Measurements from ENCODE around the gene PCGF5.

The PCGF5 gene

DNA sequence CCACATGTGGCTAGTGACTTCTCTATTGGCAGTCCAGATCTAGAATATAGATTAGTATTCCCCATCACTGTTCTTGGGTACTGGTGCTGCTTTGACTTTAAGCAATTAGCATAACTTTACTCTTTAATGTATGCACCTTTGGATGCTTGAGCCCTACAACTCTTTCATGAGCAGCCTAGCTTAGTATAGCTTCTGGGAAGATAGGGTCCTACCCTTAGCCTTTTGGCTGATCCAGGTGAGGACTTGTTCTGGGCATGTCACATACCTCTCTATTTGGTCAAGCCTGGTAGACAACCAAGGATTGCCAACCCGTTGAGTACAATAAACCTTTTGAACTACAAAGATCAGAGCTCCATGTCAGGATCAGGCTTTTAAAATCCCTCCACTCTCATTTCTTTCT lies 17.7 kb downstream of the PCGF5 start:
- TF ChIP-seq, protein P1, sequence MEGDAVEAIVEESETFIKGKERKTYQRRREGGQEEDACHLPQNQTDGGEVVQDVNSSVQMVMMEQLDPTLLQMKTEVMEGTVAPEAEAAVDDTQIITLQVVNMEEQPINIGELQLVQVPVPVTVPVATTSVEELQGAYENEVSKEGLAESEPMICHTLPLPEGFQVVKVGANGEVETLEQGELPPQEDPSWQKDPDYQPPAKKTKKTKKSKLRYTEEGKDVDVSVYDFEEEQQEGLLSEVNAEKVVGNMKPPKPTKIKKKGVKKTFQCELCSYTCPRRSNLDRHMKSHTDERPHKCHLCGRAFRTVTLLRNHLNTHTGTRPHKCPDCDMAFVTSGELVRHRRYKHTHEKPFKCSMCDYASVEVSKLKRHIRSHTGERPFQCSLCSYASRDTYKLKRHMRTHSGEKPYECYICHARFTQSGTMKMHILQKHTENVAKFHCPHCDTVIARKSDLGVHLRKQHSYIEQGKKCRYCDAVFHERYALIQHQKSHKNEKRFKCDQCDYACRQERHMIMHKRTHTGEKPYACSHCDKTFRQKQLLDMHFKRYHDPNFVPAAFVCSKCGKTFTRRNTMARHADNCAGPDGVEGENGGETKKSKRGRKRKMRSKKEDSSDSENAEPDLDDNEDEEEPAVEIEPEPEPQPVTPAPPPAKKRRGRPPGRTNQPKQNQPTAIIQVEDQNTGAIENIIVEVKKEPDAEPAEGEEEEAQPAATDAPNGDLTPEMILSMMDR (IDR thresholded peaks at IDR 0.05), result no peak

DNA sequence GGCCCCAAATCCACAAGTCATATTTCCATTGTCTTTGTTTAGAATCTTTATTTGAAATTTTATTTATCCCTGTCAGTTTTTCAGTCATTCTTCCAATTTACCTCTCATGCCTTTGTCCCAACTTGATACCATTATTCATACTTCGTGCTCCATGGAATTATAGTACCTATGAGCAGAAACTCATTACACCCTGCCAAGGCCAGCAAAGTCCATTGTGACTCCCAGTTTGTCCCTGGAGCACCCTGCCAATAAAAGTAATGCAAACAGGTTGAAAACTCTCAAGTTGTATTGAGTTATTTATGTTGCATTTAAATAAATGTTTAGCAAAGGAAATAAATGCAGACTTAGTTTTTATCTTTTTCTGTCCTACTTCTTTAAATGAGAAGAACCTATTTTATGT lies 19.3 kb downstream of the PCGF5 start:
- TF ChIP-seq, protein P1 (IDR thresholded peaks at IDR 0.05), result no peak

DNA sequence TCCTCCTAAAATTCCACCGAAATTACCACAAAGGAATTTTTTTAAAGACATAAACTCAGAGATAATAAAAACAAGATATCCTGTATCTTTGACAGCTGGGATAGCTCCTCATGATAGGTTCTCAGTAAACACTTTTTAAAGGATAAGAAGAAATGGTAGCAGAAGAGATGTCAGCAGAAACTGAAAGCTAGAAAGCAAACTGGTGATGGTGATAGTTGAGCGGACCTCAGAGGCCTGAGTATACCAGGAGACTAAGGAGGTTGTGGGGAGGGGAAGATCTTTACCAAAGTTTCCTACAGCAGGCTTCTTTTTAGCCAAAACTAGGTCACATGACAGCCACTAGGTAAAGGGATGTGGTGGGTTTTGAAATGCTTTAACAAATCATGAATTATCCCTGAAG lies 22.5 kb downstream of the PCGF5 start:
- TF ChIP-seq, protein P1 (IDR thresholded peaks at IDR 0.05), result no peak

DNA sequence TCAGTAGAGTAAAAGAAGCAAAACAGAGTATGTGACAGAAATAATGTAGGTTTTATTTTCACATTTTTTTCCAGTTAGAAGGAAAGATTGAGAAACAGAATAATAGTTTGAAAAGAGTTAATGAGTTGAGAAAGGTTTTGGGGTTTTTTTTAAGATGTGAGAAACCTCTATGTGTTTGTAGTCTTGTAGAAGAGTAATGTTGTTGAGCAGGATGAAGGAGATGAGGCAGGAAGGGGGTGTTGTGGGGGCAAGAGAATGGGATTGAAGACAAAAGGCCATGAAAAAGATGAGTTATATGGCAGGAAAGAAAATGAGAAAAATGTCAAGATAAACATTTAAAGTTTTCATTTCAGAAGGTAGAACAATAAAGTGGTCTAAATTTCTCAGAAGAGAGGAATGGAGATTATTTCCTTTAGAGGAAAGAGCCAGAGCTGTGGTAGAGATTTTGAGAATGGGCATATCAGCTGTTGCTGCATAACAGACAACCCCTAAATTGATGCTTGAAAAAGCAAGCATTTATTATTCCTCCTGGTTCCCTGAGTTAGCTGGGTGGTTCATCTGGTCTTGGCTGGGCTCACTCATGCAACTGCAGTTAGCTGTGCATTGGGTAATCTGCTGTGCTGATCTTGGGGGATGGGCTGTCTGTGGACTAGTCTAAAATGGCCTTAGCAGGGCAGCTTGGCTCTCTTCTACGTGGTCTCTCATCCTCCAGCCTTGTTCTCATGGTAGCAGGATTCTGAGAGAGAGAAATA lies 27.1 kb downstream of the PCGF5 start:
- TF ChIP-seq, protein P1 (IDR thresholded peaks at IDR 0.05), result no peak

DNA sequence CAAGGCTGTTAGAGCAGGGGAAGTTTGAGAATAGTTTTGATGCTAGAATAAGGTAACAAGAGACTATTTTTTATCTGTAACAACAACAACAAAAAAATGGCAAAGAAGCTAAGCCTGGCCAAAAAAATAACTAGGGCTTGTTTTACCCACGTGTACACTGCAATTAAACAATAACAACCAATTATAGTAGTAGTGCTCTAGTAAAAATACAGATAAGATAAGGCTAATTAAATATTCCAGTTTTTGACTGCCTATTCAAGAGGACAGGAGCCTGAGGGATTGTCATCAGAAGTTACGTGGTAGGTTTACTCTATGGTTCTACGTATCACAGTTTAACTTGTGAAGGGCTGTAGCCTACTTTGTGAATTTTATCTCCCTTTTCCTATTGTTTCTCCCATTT lies 29.2 kb downstream of the PCGF5 start:
- TF ChIP-seq, protein P1 (IDR thresholded peaks at IDR 0.05), result no peak

DNA sequence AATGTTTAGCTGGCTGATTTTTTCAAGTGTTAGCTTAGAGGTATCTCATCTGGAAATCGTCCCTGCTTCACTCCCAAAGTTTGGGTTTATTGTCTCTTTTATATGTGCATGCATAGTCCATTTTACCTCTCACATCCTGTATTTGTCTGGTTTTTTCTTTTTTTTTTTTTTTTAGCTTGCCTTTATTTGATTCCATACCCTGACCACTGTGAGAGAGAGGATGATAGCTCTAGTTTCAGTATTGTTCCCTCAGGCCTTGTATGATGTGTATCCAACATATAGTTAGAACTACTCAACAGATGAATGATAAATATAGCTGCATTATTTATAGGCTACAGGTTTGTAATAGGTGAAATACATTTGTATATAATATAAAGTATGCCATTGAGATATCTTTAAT lies 29.9 kb downstream of the PCGF5 start:
- TF ChIP-seq, protein P1 (IDR thresholded peaks at IDR 0.05), result no peak

DNA sequence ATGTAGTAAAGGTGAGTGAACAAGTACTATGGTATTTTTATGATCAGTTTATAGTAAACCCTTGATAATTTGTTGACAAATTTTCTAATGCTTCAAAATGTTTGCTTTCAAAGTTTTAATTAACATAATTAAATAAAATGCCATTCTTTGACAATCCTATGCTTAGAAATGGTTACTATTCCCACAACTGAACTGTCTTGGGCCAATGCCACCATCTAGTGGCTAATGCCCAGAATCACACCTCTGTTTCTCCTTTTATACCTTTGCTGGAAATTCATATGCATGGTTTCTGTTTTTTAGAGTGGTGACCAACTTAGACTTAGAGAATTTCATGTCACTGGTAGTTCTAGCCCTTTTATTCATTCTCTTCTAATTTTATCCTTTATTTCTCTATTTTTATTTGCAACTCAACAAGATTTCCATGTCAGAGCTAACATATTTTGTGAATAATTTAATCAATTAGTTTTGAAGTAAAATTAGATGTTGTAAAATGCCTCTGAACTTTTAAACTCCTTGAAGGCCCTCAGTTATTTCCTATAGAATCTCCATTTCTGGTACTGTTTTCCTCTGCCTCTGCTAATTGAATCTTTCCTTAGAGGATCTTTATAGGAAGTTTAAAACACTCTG lies 31.1 kb downstream of the PCGF5 start:
- TF ChIP-seq, protein P1 (IDR thresholded peaks at IDR 0.05), result peak; percentile 87
